A549 (cell line): Measurements from ENCODE around the gene LIPE. TPM values are rescaled to one million over a fixed set of nuclear protein-coding genes. Genes with fewer than 3 reads are reported as not detected.

Experiments
- ATAC-seq, 2 experiments: fragments of 200-7000 bp in 1 of 2; fragments of >200 bp in 1 of 2; cut with Nextera tagmentation in 1 of 2; cut with Tn5 transposase in 1 of 2; 3 replicates each; pipeline versions ENCODE4 v1.8.0 to v1.9.1; 2018 to 2020; ENCODE audit warnings: mild to moderate bottlenecking in 1 of 2, moderate library complexity in 1 of 2
- CTCF ChIA-PET: fragments of 300-600 bp; sonication (Branson Sonifier 250); formaldehyde crosslinking; extraction: SDS; loops from one replicate; lab custom pipeline; 2021; ENCODE audit warnings: antibody characterized with exemption, inconsistent platforms; lab: Yijun Ruan, JAX
- POLR2A ChIA-PET: fragments of 350-600 bp; formaldehyde crosslinking; extraction: SDS; loops from one replicate; lab custom pipeline; 2021; ENCODE audit warnings: antibody characterized with exemption, inconsistent platforms; lab: Yijun Ruan, JAX
- DNase-seq, 2 experiments: peaks; one replicate each; pipeline versions ENCODE4 v3.0.0 to v3.0.0-alpha.2; 2011 to 2016; ENCODE audit warnings: low read depth in 1 of 2, low spot score in 1 of 2
- FAIRE-seq: peaks from 2 replicates; lab custom pipeline; 2011; peaks lifted over from hg19 to GRCh38; lab: Jason Lieb, UNC
- H3K27ac ChIP-seq, 2 experiments: fragments of >200 bp; sonication (Bioruptor Twin); formaldehyde crosslinking; 3 replicates each; pipeline ENCODE4 v1.5.1; 2016 to 2017
- H3K4me1 ChIP-seq: fragments of >200 bp; sonication (Bioruptor Twin); formaldehyde crosslinking; 3 replicates; pipeline ENCODE4 v1.6.1; 2016
- H3K4me2 ChIP-seq: fragments of >200 bp; sonication (Bioruptor Twin); formaldehyde crosslinking; 3 replicates; pipeline ENCODE4 v1.6.1; 2016
- H3K4me3 ChIP-seq: fragments of >200 bp; sonication (Bioruptor Twin); formaldehyde crosslinking; 3 replicates; pipeline ENCODE4 v1.5.1; 2016
- H3K9me3 ChIP-seq: fragments of >200 bp; sonication (Bioruptor Twin); formaldehyde crosslinking; 3 replicates; pipeline ENCODE4 v1.6.1; 2016
- BHLHE40 ChIP-seq: IDR thresholded peaks from 2 replicates; pipeline ENCODE4 v1.6.1; 2012; ENCODE audit warnings: low read depth, low read length, inconsistent platforms
- CBX2 ChIP-seq: fragments of 200-600 bp; sonication (generic); IDR thresholded peaks from 2 replicates; pipeline ENCODE4 v1.6.1; 2016; ENCODE audit warnings: low read depth, mild to moderate bottlenecking, borderline replicate concordance
- CBX8 ChIP-seq: fragments of 200-600 bp; sonication (generic); IDR thresholded peaks from 2 replicates; pipeline ENCODE4 v1.6.1; 2016
- CEBPB ChIP-seq, 2 experiments: fragments of >200 bp in 1 of 2; sonication (Bioruptor Twin) in 1 of 2; formaldehyde crosslinking in 1 of 2; IDR thresholded peaks; 2 replicates each; pipeline ENCODE4 v1.6.1; 2012 to 2016
- CHD4 ChIP-seq: fragments of 200-600 bp; sonication (generic); IDR thresholded peaks from 2 replicates; pipeline ENCODE4 v1.6.1; 2016; ENCODE audit warnings: antibody characterized with exemption, mild to moderate bottlenecking, borderline replicate concordance
- EP300 ChIP-seq, 2 experiments: fragments of >200 bp; sonication (Bioruptor Twin); formaldehyde crosslinking; IDR thresholded peaks; 2 replicates in 1 of 2; 3 replicates in 1 of 2; pipeline ENCODE4 v1.6.1; 2016 to 2017
- FOSB ChIP-seq: fragments of 250-450 bp; sonication (Bioruptor Pico); IDR thresholded peaks from 2 replicates; pipeline ENCODE4 v1.5.0; 2020; ENCODE audit warnings: mild to moderate bottlenecking, moderate library complexity
- FOSL2 ChIP-seq, 2 experiments: fragments of 450-650 bp in 1 of 2; fragments of >200 bp in 1 of 2; sonication (Bioruptor Twin) in 1 of 2; formaldehyde crosslinking; IDR thresholded peaks; 2 replicates each; pipeline versions ENCODE4 v1.5.0 to v1.6.1; 2016 to 2020; ENCODE audit warnings: mild to moderate bottlenecking in 1 of 2, moderate library complexity in 1 of 2
- HOXA7 ChIP-seq: fragments of 250-450 bp; sonication (Bioruptor Pico); IDR thresholded peaks from 2 replicates; pipeline ENCODE4 v1.5.0; 2020; ENCODE audit warnings: mild to moderate bottlenecking, moderate library complexity
- HOXB5 ChIP-seq: fragments of 250-450 bp; sonication (Bioruptor Pico); IDR thresholded peaks from 2 replicates; pipeline ENCODE4 v1.5.0; 2020; ENCODE audit warnings: mild to moderate bottlenecking, moderate library complexity
- JUN ChIP-seq, 2 experiments: fragments of >200 bp; sonication (Bioruptor Twin); formaldehyde crosslinking; IDR thresholded peaks; 2 replicates in 1 of 2; 3 replicates in 1 of 2; pipeline ENCODE4 v1.6.1; 2016 to 2017
- KDM1A ChIP-seq: fragments of 200-600 bp; sonication (generic); IDR thresholded peaks from 2 replicates; pipeline ENCODE4 v1.6.1; 2016; ENCODE audit warnings: low read depth, mild to moderate bottlenecking
- MAFK ChIP-seq: fragments of 450-650 bp; IDR thresholded peaks from 2 replicates; pipeline ENCODE4 v1.6.1; 2014; ENCODE audit not compliant: partially characterized antibody
- MAZ ChIP-seq: fragments of 150-350 bp; IDR thresholded peaks from 2 replicates; pipeline ENCODE4 v1.6.1; 2014; ENCODE audit warnings: antibody characterized with exemption, low read depth, low read length, borderline replicate concordance
- NFE2L2 ChIP-seq: fragments of 150-350 bp; conservative IDR thresholded peaks from 2 replicates; pipeline ENCODE4 v1.6.1; 2014; ENCODE audit warnings: low read length
- NPAS2 ChIP-seq: fragments of 250-450 bp; sonication (Bioruptor Pico); IDR thresholded peaks from 2 replicates; pipeline ENCODE4 v1.8.0; 2022; ENCODE audit warnings: mild to moderate bottlenecking, moderate library complexity, borderline replicate concordance
- NR3C1 ChIP-seq: fragments of >200 bp; sonication (Bioruptor Twin); formaldehyde crosslinking; IDR thresholded peaks from 3 replicates; pipeline ENCODE4 v1.6.1; 2017
- SMC3 ChIP-seq: fragments of >200 bp; sonication (Bioruptor Twin); formaldehyde crosslinking; IDR thresholded peaks from 3 replicates; pipeline ENCODE4 v1.6.1; 2018; ENCODE audit warnings: inconsistent platforms
- TFCP2L1 ChIP-seq: fragments of 250-450 bp; sonication (Bioruptor Pico); IDR thresholded peaks from 2 replicates; pipeline ENCODE4 v1.5.0; 2021; ENCODE audit warnings: mild to moderate bottlenecking
- ZFP36 ChIP-seq: fragments of 450-650 bp; IDR thresholded peaks from 2 replicates; pipeline ENCODE4 v1.6.1; 2014; ENCODE audit warnings: borderline replicate concordance; ENCODE audit not compliant: partially characterized antibody
- ZNF302 ChIP-seq: fragments of 250-450 bp; sonication (Bioruptor Pico); IDR thresholded peaks from 2 replicates; pipeline ENCODE4 v1.9.0; 2021; ENCODE audit warnings: inconsistent platforms, mild to moderate bottlenecking, moderate library complexity
- ZSCAN20 ChIP-seq: fragments of 250-450 bp; sonication (Bioruptor Pico); IDR thresholded peaks from 2 replicates; pipeline ENCODE4 v1.8.0; 2022; ENCODE audit warnings: mild to moderate bottlenecking, moderate library complexity
- WGBS: methylation state at CpG from one replicate; pipeline ENCODE4 v1.1.6; 2017; ENCODE audit errors: missing lambda C conversion rate; 5-methylcytosine and 5-hydroxymethylcytosine counted together
- polyA plus RNA-seq, 4 experiments: library from polyadenylated mRNA; depleted of rRNA in 3 of 4; stranded (reverse); fragments of >200 nt; fragmentation: RNase III in 1 of 4; extraction: RNeasy Plus Mini Kit Qiagen cat#74134 plus additional on column Dnase treatment in 1 of 4; gene quantifications; 2 replicates in 3 of 4; 3 replicates in 1 of 4; pipeline ENCODE4 v1.2.3, GENCODE V29; 2011 to 2017
- TF ChIP-seq, protein P1 (sequence below): IDR thresholded peaks from 2 replicates; pipeline ENCODE4 v1.6.1; 2012
- TF ChIP-seq, protein P2 (sequence below): fragments of 250-450 bp; sonication (Bioruptor Pico); IDR thresholded peaks from 2 replicates; pipeline ENCODE4 v1.5.0; 2021; ENCODE audit warnings: mild to moderate bottlenecking, moderate library complexity, borderline replicate concordance
- TF ChIP-seq, protein P3 (sequence below): fragments of >200 bp; sonication (Bioruptor Twin); formaldehyde crosslinking; IDR thresholded peaks from 3 replicates; pipeline ENCODE4 v1.5.1; 2016
- TF ChIP-seq, protein P4 (sequence below): fragments of 450-650 bp; IDR thresholded peaks from 2 replicates; pipeline ENCODE4 v1.6.1; 2014; ENCODE audit warnings: antibody characterized with exemption
- TF ChIP-seq, protein P5 (sequence below): IDR thresholded peaks from 2 replicates; pipeline ENCODE4 v1.6.1; 2012; ENCODE audit warnings: low read depth, borderline replicate concordance

Gene LIPE
- polyA plus RNA-seq, 2 of the 4 experiments (the other 2 are of a cell fraction): 1.6 to 3.2 TPM

DNA sequence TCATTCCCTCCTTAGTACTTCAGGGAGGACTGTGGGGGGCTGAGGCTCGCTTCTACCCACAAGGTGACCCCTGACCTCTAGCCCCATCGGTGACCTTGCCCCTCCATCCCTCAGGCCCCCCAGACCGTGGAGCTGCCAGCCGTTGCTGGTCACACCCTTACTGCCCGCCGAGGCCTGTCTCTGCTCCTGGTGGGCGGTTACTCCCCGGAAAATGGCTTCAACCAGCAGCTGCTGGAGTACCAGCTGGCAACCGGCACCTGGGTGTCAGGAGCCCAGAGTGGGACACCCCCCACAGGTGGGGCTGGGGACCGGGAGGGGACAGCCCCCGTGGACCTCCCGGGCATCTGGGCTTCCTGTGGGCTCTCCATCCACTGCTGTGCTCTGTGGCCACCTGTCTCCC, 69.9 kb downstream of the LIPE start:
- CTCF ChIA-PET: interaction anchor here (0.6 to 1.6 kb wide), 4 partner anchors 16 to 62 kb away, joined by 3 to 4 read pairs (median 4); no protein-coding TSS in a partner anchor
- ATAC-seq (no peak), DNase-seq (no peak), FAIRE-seq (no peak)
- Histone ChIP-seq H3K4me2 (no peak overlapping the region), H3K4me1 (no peaks in the 10 kb centered on the region), H3K9me3 (no peaks in the 10 kb centered on the region), H3K27ac (no peak overlapping the region), H3K4me3 (no peak overlapping the region)
- TF ChIP-seq, protein P1, sequence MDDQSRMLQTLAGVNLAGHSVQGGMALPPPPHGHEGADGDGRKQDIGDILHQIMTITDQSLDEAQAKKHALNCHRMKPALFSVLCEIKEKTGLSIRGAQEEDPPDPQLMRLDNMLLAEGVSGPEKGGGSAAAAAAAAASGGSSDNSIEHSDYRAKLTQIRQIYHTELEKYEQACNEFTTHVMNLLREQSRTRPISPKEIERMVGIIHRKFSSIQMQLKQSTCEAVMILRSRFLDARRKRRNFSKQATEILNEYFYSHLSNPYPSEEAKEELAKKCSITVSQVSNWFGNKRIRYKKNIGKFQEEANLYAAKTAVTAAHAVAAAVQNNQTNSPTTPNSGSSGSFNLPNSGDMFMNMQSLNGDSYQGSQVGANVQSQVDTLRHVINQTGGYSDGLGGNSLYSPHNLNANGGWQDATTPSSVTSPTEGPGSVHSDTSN: no peak
- TF ChIP-seq FOSL2 (IDR thresholded peaks at IDR 0.05): no peak
- TF ChIP-seq FOSL2 (CRISPR knock-in tag; IDR thresholded peaks at IDR 0.05): no peak
- no peak for TF ChIP-seq SMC3
- TF ChIP-seq, protein P2, sequence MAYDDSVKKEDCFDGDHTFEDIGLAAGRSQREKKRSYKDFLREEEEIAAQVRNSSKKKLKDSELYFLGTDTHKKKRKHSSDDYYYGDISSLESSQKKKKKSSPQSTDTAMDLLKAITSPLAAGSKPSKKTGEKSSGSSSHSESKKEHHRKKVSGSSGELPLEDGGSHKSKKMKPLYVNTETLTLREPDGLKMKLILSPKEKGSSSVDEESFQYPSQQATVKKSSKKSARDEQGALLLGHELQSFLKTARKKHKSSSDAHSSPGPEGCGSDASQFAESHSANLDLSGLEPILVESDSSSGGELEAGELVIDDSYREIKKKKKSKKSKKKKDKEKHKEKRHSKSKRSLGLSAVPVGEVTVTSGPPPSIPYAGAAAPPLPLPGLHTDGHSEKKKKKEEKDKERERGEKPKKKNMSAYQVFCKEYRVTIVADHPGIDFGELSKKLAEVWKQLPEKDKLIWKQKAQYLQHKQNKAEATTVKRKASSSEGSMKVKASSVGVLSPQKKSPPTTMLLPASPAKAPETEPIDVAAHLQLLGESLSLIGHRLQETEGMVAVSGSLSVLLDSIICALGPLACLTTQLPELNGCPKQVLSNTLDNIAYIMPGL (CRISPR knock-in tag): no peak
- TF ChIP-seq NFE2L2: no peak
- TF ChIP-seq NR3C1: no peak
- no peak for TF ChIP-seq HOXA7
- no peak for TF ChIP-seq BHLHE40
- POLR2A ChIA-PET: no interaction called here
- 82% methylated on average over 12 of the region's 12 CpGs for WGBS

DNA sequence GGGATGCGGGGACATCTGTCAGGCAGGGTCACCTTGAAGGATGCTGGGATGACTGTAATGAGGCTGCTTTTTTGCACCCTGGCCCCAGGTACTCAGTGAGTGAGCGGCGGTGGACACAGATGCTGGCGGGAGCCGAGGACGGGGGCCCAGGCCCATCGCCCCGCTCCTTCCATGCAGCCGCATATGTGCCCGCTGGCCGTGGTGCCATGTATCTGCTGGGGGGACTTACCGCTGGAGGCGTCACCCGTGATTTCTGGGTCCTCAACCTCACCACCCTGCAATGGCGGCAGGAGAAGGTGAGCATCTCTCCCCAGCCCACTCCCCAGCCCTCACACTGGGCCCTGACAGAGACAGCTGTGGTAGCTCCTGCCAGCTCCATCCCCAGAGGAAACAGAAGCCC, 70.5 kb downstream of the LIPE start:
- no peak for TF ChIP-seq EP300 (IDR thresholded peaks at IDR 0.05)
- TF ChIP-seq HOXB5 (CRISPR knock-in tag): no peak
- TF ChIP-seq ZSCAN20 (CRISPR knock-in tag): no peak
- TF ChIP-seq ZFP36: no peak
- TF ChIP-seq TFCP2L1 (CRISPR knock-in tag): no peak
- TF ChIP-seq ZNF302 (CRISPR knock-in tag): no peak
- no peak for TF ChIP-seq NPAS2 (CRISPR knock-in tag)
- TF ChIP-seq MAFK: no peak
- TF ChIP-seq CBX8: no peak
- Histone ChIP-seq H3K4me1 (no peaks in the 10 kb centered on the region), H3K4me3 (no peak overlapping the region), H3K27ac (no peak overlapping the region), H3K4me2 (no peak overlapping the region), H3K9me3 (no peaks in the 10 kb centered on the region)
- CTCF ChIA-PET: interaction anchor here (0.9 to 1.6 kb wide), 4 partner anchors 31 to 63 kb away, joined by 3 to 4 read pairs (median 4); no protein-coding TSS in a partner anchor
- FAIRE-seq (no peak), ATAC-seq (no peak), DNase-seq (no peak)
- WGBS: 93% methylated on average over 15 of the region's 15 CpGs
- POLR2A ChIA-PET: no interaction called here

DNA sequence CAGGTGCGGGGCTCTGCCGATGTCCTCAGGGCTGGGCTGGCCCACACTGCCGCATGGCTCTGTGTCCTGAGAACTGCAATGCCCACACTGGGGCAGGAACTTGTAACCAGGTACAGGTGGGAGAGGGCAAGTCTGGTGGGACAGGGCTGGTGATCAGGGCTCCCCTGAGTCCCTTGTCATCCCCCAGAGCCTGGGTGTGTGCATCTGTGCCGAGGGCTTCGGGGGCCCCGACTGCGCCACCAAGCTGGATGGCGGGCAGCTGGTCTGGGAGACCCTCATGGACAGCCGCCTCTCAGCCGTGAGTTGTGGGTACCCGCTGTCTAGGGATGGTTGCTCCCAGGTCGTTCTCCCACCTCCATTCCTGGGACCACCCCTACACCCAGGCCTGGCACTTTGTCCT, 71.3 kb downstream of the LIPE start:
- H3K4me3 ChIP-seq: no peak overlapping the region
- TF ChIP-seq CEBPB (IDR thresholded peaks at IDR 0.05) (no peak), BHLHE40 (no peak), CHD4 (no peak), CBX2 (no peak), HOXB5 (CRISPR knock-in tag) (no peak), JUN (IDR thresholded peaks at IDR 0.05) (no peak), ZSCAN20 (CRISPR knock-in tag) (no peak), MAZ (no peak), KDM1A (no peak), FOSB (CRISPR knock-in tag) (no peak)
- TF ChIP-seq, protein P3, sequence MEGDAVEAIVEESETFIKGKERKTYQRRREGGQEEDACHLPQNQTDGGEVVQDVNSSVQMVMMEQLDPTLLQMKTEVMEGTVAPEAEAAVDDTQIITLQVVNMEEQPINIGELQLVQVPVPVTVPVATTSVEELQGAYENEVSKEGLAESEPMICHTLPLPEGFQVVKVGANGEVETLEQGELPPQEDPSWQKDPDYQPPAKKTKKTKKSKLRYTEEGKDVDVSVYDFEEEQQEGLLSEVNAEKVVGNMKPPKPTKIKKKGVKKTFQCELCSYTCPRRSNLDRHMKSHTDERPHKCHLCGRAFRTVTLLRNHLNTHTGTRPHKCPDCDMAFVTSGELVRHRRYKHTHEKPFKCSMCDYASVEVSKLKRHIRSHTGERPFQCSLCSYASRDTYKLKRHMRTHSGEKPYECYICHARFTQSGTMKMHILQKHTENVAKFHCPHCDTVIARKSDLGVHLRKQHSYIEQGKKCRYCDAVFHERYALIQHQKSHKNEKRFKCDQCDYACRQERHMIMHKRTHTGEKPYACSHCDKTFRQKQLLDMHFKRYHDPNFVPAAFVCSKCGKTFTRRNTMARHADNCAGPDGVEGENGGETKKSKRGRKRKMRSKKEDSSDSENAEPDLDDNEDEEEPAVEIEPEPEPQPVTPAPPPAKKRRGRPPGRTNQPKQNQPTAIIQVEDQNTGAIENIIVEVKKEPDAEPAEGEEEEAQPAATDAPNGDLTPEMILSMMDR: no peak
- TF ChIP-seq, protein P1: no peak
- TF ChIP-seq, protein P4, sequence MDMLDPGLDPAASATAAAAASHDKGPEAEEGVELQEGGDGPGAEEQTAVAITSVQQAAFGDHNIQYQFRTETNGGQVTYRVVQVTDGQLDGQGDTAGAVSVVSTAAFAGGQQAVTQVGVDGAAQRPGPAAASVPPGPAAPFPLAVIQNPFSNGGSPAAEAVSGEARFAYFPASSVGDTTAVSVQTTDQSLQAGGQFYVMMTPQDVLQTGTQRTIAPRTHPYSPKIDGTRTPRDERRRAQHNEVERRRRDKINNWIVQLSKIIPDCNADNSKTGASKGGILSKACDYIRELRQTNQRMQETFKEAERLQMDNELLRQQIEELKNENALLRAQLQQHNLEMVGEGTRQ: no peak
- TF ChIP-seq, protein P5, sequence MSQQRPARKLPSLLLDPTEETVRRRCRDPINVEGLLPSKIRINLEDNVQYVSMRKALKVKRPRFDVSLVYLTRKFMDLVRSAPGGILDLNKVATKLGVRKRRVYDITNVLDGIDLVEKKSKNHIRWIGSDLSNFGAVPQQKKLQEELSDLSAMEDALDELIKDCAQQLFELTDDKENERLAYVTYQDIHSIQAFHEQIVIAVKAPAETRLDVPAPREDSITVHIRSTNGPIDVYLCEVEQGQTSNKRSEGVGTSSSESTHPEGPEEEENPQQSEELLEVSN: no peak
- TF ChIP-seq, all 56 proteins: peak for 0
- 91% methylated on average over 12 of the region's 12 CpGs for WGBS
- FAIRE-seq (no peak), ATAC-seq (no peak), DNase-seq (no peak)
- Histone ChIP-seq H3K4me2 (no peak overlapping the region), H3K27ac (no peak overlapping the region), H3K4me1 (no peaks in the 10 kb centered on the region), H3K9me3 (no peaks in the 10 kb centered on the region)
- ChIA-PET POLR2A (no interaction called here), CTCF (interaction anchor here (0.9 to 2.5 kb wide), 8 partner anchors 8 to 247 kb away, joined by 3 to 10 read pairs (median 4); partner anchors contain the start of gene POU2F2)
